Esophagus squamous epithelium (tissue), 4 donors: ENCODE results near the gene TNFSF10.
"Not testable (repeated sequence)": the region's sequence is repeated elsewhere in the genome, so short reads cannot be mapped to it uniquely, and the experiment has no call there.

Source experiments
- POLR2A ChIP-seq, 4 donors: fragments of 450-650 bp; IDR thresholded peaks; one replicate each; pipeline ENCODE4 v1.6.1; 2017; ENCODE audit warnings: antibody characterized with exemption in 4 of 4, mild to moderate bottlenecking in 4 of 4, moderate library complexity in 3 of 4
- TF ChIP-seq, protein P1 (sequence below), 6 experiments: fragments of 450-650 bp in 4 of 6; fragments of 200-600 bp in 2 of 6; sonication (generic) in 2 of 6; IDR thresholded peaks; one replicate each; pipeline ENCODE4 v1.5.1; 2016 to 2019; ENCODE audit warnings: antibody characterized with exemption in 6 of 6, mild to moderate bottlenecking in 4 of 6, moderate library complexity in 4 of 6

DNA sequence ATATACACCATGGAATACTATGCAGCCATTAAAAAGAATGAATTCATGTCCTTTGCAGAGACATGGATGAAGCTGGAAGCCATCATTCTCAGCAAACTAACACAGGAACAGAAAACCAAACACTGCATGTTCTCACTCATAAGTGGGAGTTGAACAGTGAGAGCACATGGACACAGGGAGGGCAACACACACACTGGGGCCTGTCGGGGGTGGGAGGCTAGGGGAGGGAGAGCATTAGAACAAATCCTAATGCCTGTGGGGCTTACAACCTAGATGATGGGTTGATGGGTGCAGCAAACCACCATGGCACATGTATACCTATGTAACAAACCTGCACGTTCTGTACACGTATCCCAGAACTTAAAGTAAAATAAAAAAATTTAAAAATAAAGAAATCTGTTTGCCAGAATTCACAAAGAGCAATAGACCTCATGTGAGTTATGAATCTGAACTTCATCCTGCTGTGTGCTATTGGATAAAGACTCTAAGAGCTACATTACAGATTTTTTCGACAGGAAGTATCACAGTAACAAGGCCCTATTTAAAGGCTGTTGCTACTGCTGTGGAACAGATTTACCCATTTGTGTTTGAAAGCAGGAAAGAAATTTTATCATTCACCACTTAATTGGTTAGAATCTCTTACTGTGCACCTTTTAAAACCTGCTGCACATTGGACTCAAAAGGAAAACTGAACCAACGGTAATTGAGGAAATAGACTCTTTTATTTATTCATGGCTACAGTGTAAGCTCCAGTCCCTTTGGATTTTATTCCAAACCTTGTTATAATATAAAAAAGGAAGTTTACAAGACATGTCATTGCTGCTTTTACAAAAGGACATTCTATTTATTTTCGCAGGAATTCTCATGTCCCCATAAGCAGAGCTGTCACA, 1.1 kb downstream of the TNFSF10 start:
- TF ChIP-seq, protein P1, sequence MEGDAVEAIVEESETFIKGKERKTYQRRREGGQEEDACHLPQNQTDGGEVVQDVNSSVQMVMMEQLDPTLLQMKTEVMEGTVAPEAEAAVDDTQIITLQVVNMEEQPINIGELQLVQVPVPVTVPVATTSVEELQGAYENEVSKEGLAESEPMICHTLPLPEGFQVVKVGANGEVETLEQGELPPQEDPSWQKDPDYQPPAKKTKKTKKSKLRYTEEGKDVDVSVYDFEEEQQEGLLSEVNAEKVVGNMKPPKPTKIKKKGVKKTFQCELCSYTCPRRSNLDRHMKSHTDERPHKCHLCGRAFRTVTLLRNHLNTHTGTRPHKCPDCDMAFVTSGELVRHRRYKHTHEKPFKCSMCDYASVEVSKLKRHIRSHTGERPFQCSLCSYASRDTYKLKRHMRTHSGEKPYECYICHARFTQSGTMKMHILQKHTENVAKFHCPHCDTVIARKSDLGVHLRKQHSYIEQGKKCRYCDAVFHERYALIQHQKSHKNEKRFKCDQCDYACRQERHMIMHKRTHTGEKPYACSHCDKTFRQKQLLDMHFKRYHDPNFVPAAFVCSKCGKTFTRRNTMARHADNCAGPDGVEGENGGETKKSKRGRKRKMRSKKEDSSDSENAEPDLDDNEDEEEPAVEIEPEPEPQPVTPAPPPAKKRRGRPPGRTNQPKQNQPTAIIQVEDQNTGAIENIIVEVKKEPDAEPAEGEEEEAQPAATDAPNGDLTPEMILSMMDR (IDR thresholded peaks at IDR 0.05), result not testable (repeated sequence)
- TF ChIP-seq POLR2A (IDR thresholded peaks at IDR 0.05), result not testable (repeated sequence)
